H7 (cell line): ENCODE data around the gene MT4. TPM values are rescaled to one million over a fixed set of nuclear protein-coding genes. Genes with fewer than 3 reads are reported as not detected.

Experiments used
- DNase-seq: peaks from one replicate; pipeline ENCODE4 v3.0.0; 2012
- H3K27me3 ChIP-seq: 2 replicates; pipeline ENCODE4 v1.6.0; 2011; ENCODE audit warnings: mild to moderate bottlenecking, low read length; ENCODE audit not compliant: control insufficient read depth, insufficient read depth
- H3K36me3 ChIP-seq: replicated peaks from 2 replicates; pipeline ENCODE4 v1.5.1; 2011; ENCODE audit warnings: low read length; ENCODE audit not compliant: control insufficient read depth, insufficient read depth
- H3K4me3 ChIP-seq: 2 replicates; pipeline ENCODE4 v1.5.1; 2011; ENCODE audit warnings: low read depth, mild to moderate bottlenecking, control low read depth, low read length, moderate library complexity; ENCODE audit not compliant: insufficient read depth
- total RNA-seq: library from RNA; depleted of rRNA; stranded (reverse); fragments of >200 nt; shearing (Covaris generic); gene quantifications from 2 replicates; pipeline ENCODE4 v1.2.3, GENCODE V29; 2014

MT4 gene
- total RNA-seq, 1 experiment from 2014 or later = not detected

DNA sequence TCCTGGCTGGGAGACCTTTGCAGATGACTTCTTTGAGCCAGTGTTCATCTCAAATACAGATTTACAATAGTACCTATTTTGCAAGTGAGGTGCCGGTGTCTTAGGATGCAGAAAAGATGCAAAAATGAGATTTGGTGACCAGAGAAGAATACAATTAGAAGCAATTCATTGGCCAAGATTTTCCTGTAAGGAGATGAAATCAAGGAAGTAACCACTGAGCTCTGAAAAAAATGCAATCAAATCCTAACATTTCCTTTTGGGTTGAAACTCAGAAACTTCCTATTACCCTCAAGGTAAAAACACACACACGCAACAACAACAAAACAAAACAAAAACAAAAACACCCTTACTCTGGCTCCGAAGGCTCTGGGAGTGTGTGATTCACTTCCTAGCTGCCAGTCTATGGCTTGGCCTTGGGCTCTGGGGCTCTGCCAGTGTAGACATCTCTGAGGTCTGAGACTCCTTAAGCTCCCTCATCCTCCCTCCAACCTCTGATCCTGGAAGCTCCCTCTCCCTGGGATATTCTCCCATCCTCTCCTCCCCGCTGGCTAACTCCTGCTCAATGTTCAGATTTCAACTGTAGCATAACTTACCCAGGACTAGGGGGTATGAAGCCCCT lies 16.8 kb upstream of the MT4 start:
- Histone ChIP-seq H3K36me3 (no peaks in the 10 kb centered on the region), H3K27me3 (no peaks in the 10 kb centered on the region), H3K4me3 (no peak overlapping the region)
- DNase-seq = no peak

GRCh38 chr16:56549161-56549560 lies 15.7 kb upstream of the MT4 start:
- no peak for DNase-seq
- H3K4me3 ChIP-seq = no peak overlapping the region
- no peaks in the 10 kb centered on the region; the same call in 1 of the 2 replicates for H3K27me3 ChIP-seq
- H3K36me3 ChIP-seq = no peaks in the 10 kb centered on the region

GRCh38 chr16:56549744-56550385 lies 15.0 kb upstream of the MT4 start:
- Histone ChIP-seq H3K36me3 (no peaks in the 10 kb centered on the region), H3K4me3 (no peak overlapping the region), H3K27me3 (no peaks in the 10 kb centered on the region; the same call in 1 of the 2 replicates)
- DNase-seq = no peak

GRCh38 chr16:56551796-56552738 lies 12.8 kb upstream of the MT4 start:
- H3K36me3 ChIP-seq = no peaks in the 10 kb centered on the region
- H3K4me3 ChIP-seq = no peak overlapping the region
- DNase-seq = no peak
- no peaks in the 10 kb centered on the region; the same call in 1 of the 2 replicates for H3K27me3 ChIP-seq

DNA sequence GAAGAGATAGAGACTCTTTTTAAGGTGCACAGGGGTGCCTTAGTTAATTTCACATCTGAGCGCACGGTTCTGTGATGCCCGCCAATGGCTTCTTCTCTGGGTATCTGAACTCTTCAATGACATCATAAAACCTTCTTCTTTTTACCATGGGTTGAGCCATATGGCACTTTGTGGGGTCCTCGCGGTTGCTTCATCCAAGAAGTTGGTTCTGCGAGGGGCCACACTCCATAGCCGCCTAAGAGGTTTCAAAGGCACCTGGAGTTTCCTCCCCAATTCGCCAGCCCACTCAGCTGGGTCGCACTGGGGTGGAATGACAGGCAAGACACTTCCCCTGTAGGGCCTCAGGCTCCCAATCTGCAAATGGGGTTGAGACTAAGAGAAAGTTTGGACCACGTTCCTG lies 10.4 kb upstream of the MT4 start:
- DNase-seq = no peak
- H3K36me3 ChIP-seq = no peaks in the 10 kb centered on the region
- H3K27me3 ChIP-seq = no peaks in the 10 kb centered on the region; the same call in 1 of the 2 replicates
- H3K4me3 ChIP-seq = no peak overlapping the region

- Histone ChIP-seq H3K27me3 (no peaks in the 10 kb centered on the region; the same call in 1 of the 2 replicates), H3K36me3 (no peaks in the 10 kb centered on the region), H3K4me3 (no peak overlapping the region)
- DNase-seq = no peak
Measured at GRCh38 chr16:56558024-56558747, 6.7 kb upstream of the MT4 start.

- Histone ChIP-seq H3K27me3 (no peaks in the 10 kb centered on the region), H3K4me3 (no peak overlapping the region), H3K36me3 (no peaks in the 10 kb centered on the region)
- DNase-seq = no peak
Measured at GRCh38 chr16:56559109-56559508, 5.8 kb upstream of the MT4 start.

- no peaks in the 10 kb centered on the region for H3K27me3 ChIP-seq
- no peak overlapping the region for H3K4me3 ChIP-seq
- DNase-seq = no peak
- H3K36me3 ChIP-seq = no peaks in the 10 kb centered on the region
Measured at GRCh38 chr16:56560447-56560846, 4.4 kb upstream of the MT4 start.

GRCh38 chr16:56561126-56561525 lies 3.7 kb upstream of the MT4 start:
- no peaks in the 10 kb centered on the region for H3K36me3 ChIP-seq
- H3K4me3 ChIP-seq = no peak overlapping the region
- no peak for DNase-seq
- no peaks in the 10 kb centered on the region; the same call in 1 of the 2 replicates for H3K27me3 ChIP-seq

- no peak overlapping the region for H3K4me3 ChIP-seq
- no peaks in the 10 kb centered on the region; the same call in 1 of the 2 replicates for H3K27me3 ChIP-seq
Measured at GRCh38 chr16:56569971-56570370, 5.1 kb downstream of the MT4 start.

GRCh38 chr16:56571525-56571924 lies 6.7 kb downstream of the MT4 start:
- no peak for DNase-seq
- H3K36me3 ChIP-seq = no peaks in the 10 kb centered on the region
- H3K27me3 ChIP-seq = no peaks in the 10 kb centered on the region
- no peak overlapping the region for H3K4me3 ChIP-seq

More at GRCh38 chr16:56569971-56570370, 5.1 kb downstream of the MT4 start:
- DNase-seq = no peak
- no peaks in the 10 kb centered on the region for H3K36me3 ChIP-seq

- no peaks in the 10 kb centered on the region for H3K27me3 ChIP-seq
- H3K36me3 ChIP-seq = no peaks in the 10 kb centered on the region
- H3K4me3 ChIP-seq = no peak overlapping the region
- no peak for DNase-seq
Measured at GRCh38 chr16:56574625-56575024, 9.8 kb downstream of the MT4 start.

GRCh38 chr16:56576585-56577299 lies 11.9 kb downstream of the MT4 start:
- no peaks in the 10 kb centered on the region for H3K27me3 ChIP-seq
- no peak overlapping the region for H3K4me3 ChIP-seq
- no peaks in the 10 kb centered on the region for H3K36me3 ChIP-seq
- peak; percentile 87 for DNase-seq

GRCh38 chr16:56577300-56577625 lies 12.4 kb downstream of the MT4 start:
- no peaks in the 10 kb centered on the region for H3K27me3 ChIP-seq
- H3K4me3 ChIP-seq = no peak overlapping the region
- no peaks in the 10 kb centered on the region for H3K36me3 ChIP-seq
- DNase-seq = no peak
